Keratinocyte (primary cell): ENCODE data around the gene ECHDC3.

ENCODE experiments used
- CTCF ChIP-seq, 3 experiments: IDR thresholded peaks in 1 of 3; conservative IDR thresholded peaks in 1 of 3; optimal IDR thresholded peaks in 1 of 3; 2 replicates in 2 of 3; 3 replicates in 1 of 3; pipeline versions ENCODE3 to v1.5.1; 2011; ENCODE audit warnings: low read length in 3 of 3, mild to moderate bottlenecking in 3 of 3, moderate library complexity in 2 of 3, control low read depth in 1 of 3, inconsistent platforms in 1 of 3; ENCODE audit not compliant: insufficient read depth in 2 of 3; ENCODE audit errors: extremely low read depth in 1 of 3
- EZH2 ChIP-seq: IDR thresholded peaks from one replicate; pipeline ENCODE4 v1.6.1; 2012; ENCODE audit warnings: inconsistent platforms, mild to moderate bottlenecking, low read length, moderate library complexity

- TF ChIP-seq CTCF (optimal IDR thresholded peaks at IDR 0.05 in 1 of 3, IDR thresholded peaks at IDR 0.05 in 1 of 3, conservative IDR thresholded peaks at IDR 0.05 in 1 of 3; ENCODE audit: extremely low read depth in 1 of 3, insufficient read depth in 2 of 3, low read length in 3 of 3) (no peak), EZH2 (no peak)
Measured at GRCh38 chr10:11754620-11755019, 12.4 kb downstream of the ECHDC3 start.
